ENCODE data around the gene FAM8A1. TPM values are rescaled to one million over a fixed set of nuclear protein-coding genes. Genes with fewer than 3 reads are reported as not detected.

FAM8A1 gene
- total RNA-seq, 1 experiment from 2014 or later, result 13.4 TPM

- no peaks in the 10 kb centered on the region for H3K79me2 ChIP-seq (ENCODE audit: insufficient read depth, low read length)
- no peak overlapping the region for H3K4me3 ChIP-seq (replicated peaks in 1 of 2; ENCODE audit: low read depth in 1 of 2, low read length in 2 of 2)
- intact Hi-C loops (cut with micrococcal nuclease), result no loop called here
- no TSS peak for BruUV-seq (replicated peaks)
- H3K36me3 ChIP-seq (ENCODE audit: control insufficient read depth in 1 of 2, insufficient read depth in 2 of 2, low read length in 2 of 2), result no peaks in the 10 kb centered on the region
- H3K27me3 ChIP-seq (ENCODE audit: insufficient read depth, low read length), result no peaks in the 10 kb centered on the region
- ChIA-PET RAD21 (ENCODE audit: low non-redundant PET in 1 of 2, low total read pairs in 2 of 2, uncharacterized antibody in 2 of 2, unreplicated experiment in 2 of 2) (no interaction called here), CTCF (no interaction called here), POLR2A (no interaction called here)
- ATAC-seq (no peak), DNase-seq (ENCODE audit: low read depth, low spot score) (no peak)
- no peaks in the 10 kb centered on the region for H4K20me1 ChIP-seq (ENCODE audit: insufficient read depth)
- no peak overlapping the region for H3K9ac ChIP-seq (ENCODE audit: low read length)
- no peaks in the 10 kb centered on the region for H3K9me3 ChIP-seq (ENCODE audit: control insufficient read depth in 1 of 2, insufficient read depth in 1 of 2, low read depth in 1 of 2, low read length in 2 of 2)
- no peaks in the 10 kb centered on the region for H3K4me1 ChIP-seq (ENCODE audit: control insufficient read depth in 1 of 2, insufficient read depth in 2 of 2, low read length in 2 of 2)
- no peak overlapping the region for H2AFZ ChIP-seq (ENCODE audit: low read depth, low read length, poor library complexity, severe bottlenecking)
- no peaks in the 10 kb centered on the region for H3K9me2 ChIP-seq (ENCODE audit: insufficient read depth)
- TF ChIP-seq EZH2phosphoT487 (IDR thresholded peaks at IDR 0.05; ENCODE audit: borderline replicate concordance), result no peak
- no peak for TF ChIP-seq ATF3 (IDR thresholded peaks at IDR 0.05)
- TF ChIP-seq TCF7L2 (IDR thresholded peaks at IDR 0.05; ENCODE audit: borderline replicate concordance, extremely low read depth, insufficient read depth, insufficient read length), result no peak
- TF ChIP-seq SP1 (IDR thresholded peaks at IDR 0.05; ENCODE audit: low read depth), result no peak
- no peak for TF ChIP-seq MAX (IDR thresholded peaks at IDR 0.05)
- TF ChIP-seq YY1 (IDR thresholded peaks at IDR 0.05; ENCODE audit: extremely low read depth, insufficient replicate concordance, low read depth, low read length), result no peak
- TF ChIP-seq ZNF274 (IDR thresholded peaks at IDR 0.05; ENCODE audit: low read depth, low read length), result no peak
- no peak for TF ChIP-seq ZFX (IDR thresholded peaks at IDR 0.05)
- TF ChIP-seq CTCF (IDR thresholded peaks at IDR 0.05 in 2 of 3, conservative IDR thresholded peaks at IDR 0.05 in 1 of 3; ENCODE audit: borderline replicate concordance in 1 of 3, insufficient read depth in 1 of 3, low read depth in 2 of 3, low read length in 2 of 3), result no peak
- TF ChIP-seq EGR1 (IDR thresholded peaks at IDR 0.05; ENCODE audit: low read depth), result no peak
- no peak for TF ChIP-seq FOSL1 (IDR thresholded peaks at IDR 0.05; ENCODE audit: low read depth)
- TF ChIP-seq POLR2AphosphoS5 (IDR thresholded peaks at IDR 0.05; ENCODE audit: low read depth, low read length), result no peak
- TF ChIP-seq ZBTB33 (IDR thresholded peaks at IDR 0.05; ENCODE audit: extremely low read depth, insufficient replicate concordance, low read length), result no peak
- TF ChIP-seq JUND (IDR thresholded peaks at IDR 0.05), result no peak
- TF ChIP-seq RAD21 (IDR thresholded peaks at IDR 0.05; ENCODE audit: low read depth), result no peak
- TF ChIP-seq CEBPB (IDR thresholded peaks at IDR 0.05; ENCODE audit: low read depth), result no peak
- H3K4me2 ChIP-seq (ENCODE audit: low read length), result no peak overlapping the region
- H3K27ac ChIP-seq (ENCODE audit: low read depth, low read length), result no peak overlapping the region
Measured at GRCh38 chr6:17556014-17556413, 44.1 kb upstream of the FAM8A1 start.

Data from HCT116 (cell line).